ENCODE data around the gene AOPEP. TPM values are rescaled to one million over a fixed set of nuclear protein-coding genes. Genes with fewer than 3 reads are reported as not detected.

The AOPEP gene
- total and polyA plus RNA-seq, 2 of the 13 experiments (the other 11 are each of a cell fraction or from before 2014, with no cell fraction given) = 22.2 to 41.6 TPM

DNA sequence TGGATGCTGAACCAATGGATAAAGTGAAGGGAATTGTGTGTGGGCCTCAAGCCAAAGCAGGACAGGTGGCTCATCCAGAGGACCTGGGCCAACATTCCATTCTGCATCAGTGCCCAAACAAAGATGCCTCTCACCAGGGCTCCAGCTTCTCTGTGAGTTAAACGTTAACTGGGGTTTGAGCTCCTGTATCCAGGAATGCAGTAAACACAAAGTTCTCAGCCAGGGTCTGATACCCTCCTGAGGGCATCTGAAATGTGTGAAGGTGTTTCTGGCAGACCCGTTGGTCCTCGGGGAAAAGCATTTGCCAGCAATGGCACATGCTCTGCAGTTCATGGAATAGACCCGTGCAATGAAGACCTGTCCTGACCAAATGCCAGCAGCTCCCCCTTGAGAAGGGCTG is 33.9 kb upstream of the AOPEP start (continued):
- TF ChIP-seq DDIT3 (CRISPR knock-in tag; IDR thresholded peaks at IDR 0.05) (no peak), TBX2 (CRISPR knock-in tag; IDR thresholded peaks at IDR 0.05; ENCODE audit: borderline replicate concordance) (peak; percentile 71), ZNF317 (CRISPR knock-in tag; IDR thresholded peaks at IDR 0.05) (no peak), ZNF772 (CRISPR knock-in tag; IDR thresholded peaks at IDR 0.05) (no peak; the same call in 1 of the 2 replicates), SOX6 (IDR thresholded peaks at IDR 0.05) (no peak), SOX6 (CRISPR knock-in tag; IDR thresholded peaks at IDR 0.05) (peak; percentile 70; the same call in 1 of the 2 replicates), FOXJ3 (CRISPR knock-in tag; IDR thresholded peaks at IDR 0.05; ENCODE audit: borderline replicate concordance) (peak; percentile 49; the same call in 1 of the 2 replicates), KLF6 (CRISPR knock-in tag; IDR thresholded peaks at IDR 0.05) (no peak), HNF1B (CRISPR knock-in tag; IDR thresholded peaks at IDR 0.05) (peak; percentile 96), MTF1 (CRISPR knock-in tag; IDR thresholded peaks at IDR 0.05) (no peak), ELF3 (CRISPR knock-in tag; IDR thresholded peaks at IDR 0.05) (0 out of 2 replicates have a peak, but pooled peaks have one; percentile 6), AHR (CRISPR knock-in tag; IDR thresholded peaks at IDR 0.05) (no peak), KAT8 (CRISPR knock-in tag; IDR thresholded peaks at IDR 0.05) (0 out of 2 replicates have a peak, but pooled peaks have one; percentile 15), PLRG1 (conservative IDR thresholded peaks at IDR 0.05) (no peak), ZMYM4 (CRISPR knock-in tag; IDR thresholded peaks at IDR 0.05) (peak; percentile 61; the same call in 1 of the 2 replicates), FOXC1 (CRISPR knock-in tag; IDR thresholded peaks at IDR 0.05; ENCODE audit: borderline replicate concordance) (no peak), FOXP1 (IDR thresholded peaks at IDR 0.05) (peak; percentile 31; the same call in 1 of the 2 replicates), FOXP1 (CRISPR knock-in tag; IDR thresholded peaks at IDR 0.05) (peak; percentile 79), HDAC1 (CRISPR knock-in tag; IDR thresholded peaks at IDR 0.05) (peak; percentile 50), RXRB (CRISPR knock-in tag; IDR thresholded peaks at IDR 0.05; ENCODE audit: borderline replicate concordance) (peak; percentile 27; the same call in 1 of the 2 replicates)
- TF ChIP-seq, protein P1, sequence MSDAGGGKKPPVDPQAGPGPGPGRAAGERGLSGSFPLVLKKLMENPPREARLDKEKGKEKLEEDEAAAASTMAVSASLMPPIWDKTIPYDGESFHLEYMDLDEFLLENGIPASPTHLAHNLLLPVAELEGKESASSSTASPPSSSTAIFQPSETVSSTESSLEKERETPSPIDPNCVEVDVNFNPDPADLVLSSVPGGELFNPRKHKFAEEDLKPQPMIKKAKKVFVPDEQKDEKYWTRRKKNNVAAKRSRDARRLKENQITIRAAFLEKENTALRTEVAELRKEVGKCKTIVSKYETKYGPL (CRISPR knock-in tag; IDR thresholded peaks at IDR 0.05) = no peak
- TF ChIP-seq, protein P2, sequence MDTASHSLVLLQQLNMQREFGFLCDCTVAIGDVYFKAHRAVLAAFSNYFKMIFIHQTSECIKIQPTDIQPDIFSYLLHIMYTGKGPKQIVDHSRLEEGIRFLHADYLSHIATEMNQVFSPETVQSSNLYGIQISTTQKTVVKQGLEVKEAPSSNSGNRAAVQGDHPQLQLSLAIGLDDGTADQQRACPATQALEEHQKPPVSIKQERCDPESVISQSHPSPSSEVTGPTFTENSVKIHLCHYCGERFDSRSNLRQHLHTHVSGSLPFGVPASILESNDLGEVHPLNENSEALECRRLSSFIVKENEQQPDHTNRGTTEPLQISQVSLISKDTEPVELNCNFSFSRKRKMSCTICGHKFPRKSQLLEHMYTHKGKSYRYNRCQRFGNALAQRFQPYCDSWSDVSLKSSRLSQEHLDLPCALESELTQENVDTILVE (CRISPR knock-in tag; IDR thresholded peaks at IDR 0.05) = no peak
- TF ChIP-seq, protein P3, sequence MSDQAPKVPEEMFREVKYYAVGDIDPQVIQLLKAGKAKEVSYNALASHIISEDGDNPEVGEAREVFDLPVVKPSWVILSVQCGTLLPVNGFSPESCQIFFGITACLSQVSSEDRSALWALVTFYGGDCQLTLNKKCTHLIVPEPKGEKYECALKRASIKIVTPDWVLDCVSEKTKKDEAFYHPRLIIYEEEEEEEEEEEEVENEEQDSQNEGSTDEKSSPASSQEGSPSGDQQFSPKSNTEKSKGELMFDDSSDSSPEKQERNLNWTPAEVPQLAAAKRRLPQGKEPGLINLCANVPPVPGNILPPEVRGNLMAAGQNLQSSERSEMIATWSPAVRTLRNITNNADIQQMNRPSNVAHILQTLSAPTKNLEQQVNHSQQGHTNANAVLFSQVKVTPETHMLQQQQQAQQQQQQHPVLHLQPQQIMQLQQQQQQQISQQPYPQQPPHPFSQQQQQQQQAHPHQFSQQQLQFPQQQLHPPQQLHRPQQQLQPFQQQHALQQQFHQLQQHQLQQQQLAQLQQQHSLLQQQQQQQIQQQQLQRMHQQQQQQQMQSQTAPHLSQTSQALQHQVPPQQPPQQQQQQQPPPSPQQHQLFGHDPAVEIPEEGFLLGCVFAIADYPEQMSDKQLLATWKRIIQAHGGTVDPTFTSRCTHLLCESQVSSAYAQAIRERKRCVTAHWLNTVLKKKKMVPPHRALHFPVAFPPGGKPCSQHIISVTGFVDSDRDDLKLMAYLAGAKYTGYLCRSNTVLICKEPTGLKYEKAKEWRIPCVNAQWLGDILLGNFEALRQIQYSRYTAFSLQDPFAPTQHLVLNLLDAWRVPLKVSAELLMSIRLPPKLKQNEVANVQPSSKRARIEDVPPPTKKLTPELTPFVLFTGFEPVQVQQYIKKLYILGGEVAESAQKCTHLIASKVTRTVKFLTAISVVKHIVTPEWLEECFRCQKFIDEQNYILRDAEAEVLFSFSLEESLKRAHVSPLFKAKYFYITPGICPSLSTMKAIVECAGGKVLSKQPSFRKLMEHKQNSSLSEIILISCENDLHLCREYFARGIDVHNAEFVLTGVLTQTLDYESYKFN (CRISPR knock-in tag; conservative IDR thresholded peaks at IDR 0.05) = peak; percentile 65
